Stromal cell of bone marrow (primary cell): ENCODE data around the gene NCAM2.

Experiments used
- DNase-seq: peaks from one replicate; pipeline ENCODE4 v3.0.0-alpha.2; 2012; ENCODE audit warnings: low read depth

NCAM2 gene

GRCh38 chr21:21458124-21458631 lies 460.0 kb downstream of the NCAM2 start:
- no peak for DNase-seq

- DNase-seq, result no peak
These were observed 462.8 kb downstream of the NCAM2 start for GRCh38 chr21:21460979-21461378.

GRCh38 chr21:21463456-21463855 lies 465.2 kb downstream of the NCAM2 start:
- no peak for DNase-seq

DNA sequence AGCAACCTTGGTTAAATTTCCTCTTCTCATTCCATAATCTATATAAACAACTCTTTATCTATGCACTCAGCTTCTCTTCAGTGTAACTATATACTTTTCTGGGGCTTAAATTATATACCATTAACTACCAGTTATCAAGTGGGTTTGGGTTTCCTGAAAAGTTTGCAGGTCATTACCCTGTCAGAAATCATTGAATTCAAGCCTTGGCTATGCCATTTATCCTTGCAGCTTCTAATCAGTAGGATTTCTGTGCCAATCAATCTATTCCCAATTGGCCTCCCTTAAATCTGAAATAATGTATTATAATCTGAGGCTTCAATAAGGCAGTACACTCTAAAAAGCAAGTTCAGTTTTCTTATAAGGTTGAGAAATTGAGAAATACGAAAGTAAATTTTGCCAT lies 466.5 kb downstream of the NCAM2 start:
- DNase-seq, result no peak

GRCh38 chr21:21466752-21467151 lies 468.5 kb downstream of the NCAM2 start:
- DNase-seq, result no peak

DNA sequence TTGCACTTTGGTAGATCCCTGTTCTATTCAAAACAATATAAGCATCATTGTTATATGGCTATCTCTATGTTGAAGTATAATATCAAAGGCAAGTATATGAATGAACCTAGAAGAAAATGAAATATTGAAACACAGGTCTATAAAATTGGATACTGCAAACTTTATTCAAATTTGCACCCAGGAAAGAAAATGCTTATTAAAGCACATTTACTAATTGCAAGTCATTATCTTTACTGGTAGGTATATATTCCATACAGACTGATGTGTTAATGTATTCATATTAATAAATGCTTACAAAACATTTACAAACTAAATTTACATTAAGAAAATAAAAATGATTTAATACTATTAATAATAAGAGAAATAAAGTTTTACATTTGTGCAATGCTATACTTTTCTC lies 469.8 kb downstream of the NCAM2 start:
- no peak for DNase-seq

- no peak for DNase-seq
These were observed 483.0 kb downstream of the NCAM2 start for GRCh38 chr21:21481239-21481638.

DNA sequence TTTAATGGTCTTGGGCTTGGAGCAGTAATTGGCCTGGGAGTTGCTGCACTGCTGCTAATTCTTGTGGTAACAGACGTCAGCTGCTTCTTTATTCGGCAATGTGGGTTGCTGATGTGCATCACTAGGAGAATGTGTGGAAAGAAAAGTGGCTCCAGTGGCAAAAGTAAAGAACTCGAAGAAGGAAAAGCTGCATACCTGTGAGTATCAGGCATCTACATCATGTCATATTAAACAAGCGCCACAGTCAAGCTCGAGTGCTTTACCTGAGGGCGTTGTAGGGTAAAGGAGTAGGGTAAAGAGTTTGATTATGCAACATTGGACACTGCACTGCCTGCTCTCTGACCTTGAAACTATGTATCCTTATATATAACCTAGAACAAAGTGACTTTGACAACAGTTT lies 510.6 kb downstream of the NCAM2 start:
- DNase-seq, result no peak

- DNase-seq, result no peak
These were observed 532.5 kb downstream of the NCAM2 start for GRCh38 chr21:21530680-21531079.

- peak; percentile 1 for DNase-seq
These were observed 549.3 kb downstream of the NCAM2 start for GRCh38 chr21:21547368-21547953.

DNA sequence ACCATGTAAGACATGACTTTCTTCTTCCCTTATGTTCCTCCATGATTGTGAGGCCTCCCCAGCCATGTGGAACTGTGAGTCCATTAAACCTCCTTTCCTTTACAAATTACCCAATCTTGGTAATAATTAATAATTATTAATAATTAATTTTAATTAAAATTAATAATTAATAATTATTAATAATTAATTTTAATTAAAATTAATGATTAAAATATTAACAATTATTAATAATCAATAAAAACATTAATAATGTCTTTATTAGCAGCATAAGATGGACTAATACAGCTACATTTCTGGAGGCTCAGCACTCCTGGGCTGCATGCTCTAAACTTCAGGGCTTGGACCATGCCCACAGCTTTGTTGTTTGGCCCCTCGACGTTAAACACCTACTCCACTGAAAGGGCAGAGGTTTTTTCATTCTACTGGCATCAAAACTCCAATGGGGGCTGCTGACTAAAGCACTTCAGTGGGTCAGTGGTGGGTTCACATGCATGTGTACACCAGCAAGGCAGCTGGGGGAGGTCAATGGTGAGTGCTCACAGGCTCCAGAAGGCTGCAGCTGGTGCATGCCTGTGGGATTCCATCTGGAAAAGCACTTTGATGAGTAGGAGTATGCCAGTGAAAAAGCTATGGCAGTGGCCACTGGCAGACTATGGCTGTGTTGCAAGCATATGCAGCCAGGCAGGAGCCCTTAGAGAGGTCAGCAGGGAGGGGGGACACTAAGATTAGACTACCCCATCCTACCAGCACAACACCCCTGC lies 561.3 kb downstream of the NCAM2 start:
- no peak for DNase-seq
